GM19395 (cell line): ENCODE results near the gene ZC3H18.

Experiments used
- ATAC-seq: cut with Tn5 transposase; IDR thresholded peaks from one replicate; pipeline ENCODE4 v1.9.1; 2021; ENCODE audit warnings: mild to moderate bottlenecking, moderate library complexity; ENCODE audit not compliant: unreplicated experiment

ZC3H18 gene

DNA sequence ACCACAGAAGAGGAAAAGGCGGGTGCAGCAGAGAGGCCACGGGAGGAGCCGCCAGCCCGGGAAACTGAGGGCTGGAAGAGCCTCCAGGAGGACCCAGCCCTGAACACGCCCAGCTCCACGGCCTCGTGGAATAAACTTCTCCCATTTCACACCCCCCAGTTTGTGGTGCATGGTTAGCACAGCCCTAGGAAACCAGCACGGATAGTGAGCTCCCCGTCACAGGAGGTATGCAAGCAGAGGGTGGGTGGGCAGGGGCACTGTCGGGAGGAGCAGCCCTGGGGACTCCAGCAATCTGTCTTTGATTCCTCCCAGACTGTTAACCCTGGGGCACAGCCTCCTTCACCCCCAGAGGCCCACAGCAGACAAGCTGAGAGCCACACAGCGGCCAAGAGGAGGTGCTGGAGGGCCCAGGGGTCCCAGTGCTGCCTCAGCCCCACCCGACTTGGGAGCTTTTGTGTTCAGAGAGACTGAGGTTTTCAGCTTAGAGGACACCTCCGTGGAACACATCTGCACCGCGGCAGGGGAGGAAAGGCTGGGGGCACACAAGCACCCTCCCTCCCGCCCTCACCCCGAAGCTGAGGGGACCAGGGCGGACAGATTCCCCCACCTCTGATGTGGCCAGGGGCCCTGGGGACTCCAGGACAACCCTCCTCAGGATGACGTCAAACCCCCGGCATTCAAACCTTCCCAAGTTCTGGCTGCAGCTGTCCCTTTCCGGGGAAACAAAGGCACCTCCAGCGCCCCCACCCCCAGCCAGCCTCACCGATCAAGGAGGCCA lies 66.5 kb downstream of the ZC3H18 start:
- ATAC-seq = no peak

DNA sequence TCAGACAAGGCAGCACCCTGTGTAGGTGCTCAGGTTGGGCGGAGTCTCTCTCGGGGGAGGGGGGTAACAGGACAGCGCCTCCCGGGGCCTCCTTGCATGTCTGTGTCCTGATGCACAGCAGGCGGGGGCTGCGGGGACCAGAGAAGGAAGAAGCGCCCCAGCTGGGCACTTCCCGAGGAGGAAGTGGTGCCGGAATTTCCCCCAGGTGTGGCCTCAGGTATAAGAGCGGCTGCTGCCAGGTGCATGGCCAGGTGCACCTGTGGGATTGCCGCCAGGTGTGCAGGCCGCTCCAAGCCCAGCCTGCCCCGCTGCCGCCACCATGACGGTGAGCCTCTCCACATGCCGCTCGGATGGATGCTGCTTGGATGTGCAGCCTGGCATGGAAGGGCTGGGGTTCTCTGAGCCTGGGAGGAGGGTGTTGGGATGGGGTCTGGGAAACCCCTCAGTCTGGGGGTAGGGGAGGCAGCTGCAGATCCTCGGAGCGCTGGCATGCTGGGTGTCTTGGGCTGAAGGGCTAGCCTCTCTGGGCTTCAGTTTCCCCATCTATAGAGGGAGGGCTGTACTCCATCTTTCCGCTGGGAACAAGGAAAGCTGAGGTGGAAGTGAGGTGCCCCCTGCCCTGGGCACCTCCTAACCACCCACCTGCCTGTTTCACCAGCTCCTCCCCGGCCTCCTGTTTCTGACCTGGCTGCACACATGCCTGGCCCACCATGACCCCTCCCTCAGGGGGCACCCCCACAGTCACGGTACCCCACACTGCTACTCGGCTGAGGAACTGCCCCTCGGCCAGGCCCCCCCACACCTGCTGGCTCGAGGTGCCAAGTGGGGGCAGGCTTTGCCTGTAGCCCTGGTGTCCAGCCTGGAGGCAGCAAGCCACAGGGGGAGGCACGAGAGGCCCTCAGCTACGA lies 68.4 kb downstream of the ZC3H18 start, which contains the start of gene IL17C:
TSS of gene IL17C (plus strand) at position 250 of the 908 bp plus-strand sequence. CDS start at position 320, 70 bp downstream.
- ATAC-seq = no peak

DNA sequence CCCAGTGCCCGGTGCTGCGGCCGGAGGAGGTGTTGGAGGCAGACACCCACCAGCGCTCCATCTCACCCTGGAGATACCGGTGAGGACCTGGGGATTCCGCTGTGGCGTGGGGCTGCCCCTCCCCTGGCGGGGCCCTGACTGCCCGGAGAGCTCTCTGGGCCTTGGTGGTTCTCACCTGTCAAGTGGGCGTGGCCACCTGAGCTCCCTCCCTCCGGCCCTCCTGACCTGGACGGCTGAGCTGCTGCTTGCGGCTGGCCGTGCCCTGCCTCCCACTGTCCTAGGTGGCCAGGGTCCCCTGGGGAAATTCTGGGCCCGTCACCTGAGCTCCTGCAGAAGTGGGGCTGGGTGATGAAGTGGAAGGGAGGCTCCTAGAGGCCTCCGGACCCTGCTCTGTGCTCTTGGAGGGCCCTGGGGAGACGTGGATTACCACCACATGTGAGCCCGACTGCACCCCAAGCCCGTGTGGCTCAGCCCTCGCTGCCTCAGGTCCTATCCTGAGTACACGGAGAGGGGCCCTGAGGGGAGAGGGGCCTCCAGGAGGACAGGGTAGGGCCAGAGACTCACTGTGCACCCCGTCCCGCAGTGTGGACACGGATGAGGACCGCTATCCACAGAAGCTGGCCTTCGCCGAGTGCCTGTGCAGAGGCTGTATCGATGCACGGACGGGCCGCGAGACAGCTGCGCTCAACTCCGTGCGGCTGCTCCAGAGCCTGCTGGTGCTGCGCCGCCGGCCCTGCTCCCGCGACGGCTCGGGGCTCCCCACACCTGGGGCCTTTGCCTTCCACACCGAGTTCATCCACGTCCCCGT lies 69.2 kb downstream of the ZC3H18 start:
- no peak for ATAC-seq

DNA sequence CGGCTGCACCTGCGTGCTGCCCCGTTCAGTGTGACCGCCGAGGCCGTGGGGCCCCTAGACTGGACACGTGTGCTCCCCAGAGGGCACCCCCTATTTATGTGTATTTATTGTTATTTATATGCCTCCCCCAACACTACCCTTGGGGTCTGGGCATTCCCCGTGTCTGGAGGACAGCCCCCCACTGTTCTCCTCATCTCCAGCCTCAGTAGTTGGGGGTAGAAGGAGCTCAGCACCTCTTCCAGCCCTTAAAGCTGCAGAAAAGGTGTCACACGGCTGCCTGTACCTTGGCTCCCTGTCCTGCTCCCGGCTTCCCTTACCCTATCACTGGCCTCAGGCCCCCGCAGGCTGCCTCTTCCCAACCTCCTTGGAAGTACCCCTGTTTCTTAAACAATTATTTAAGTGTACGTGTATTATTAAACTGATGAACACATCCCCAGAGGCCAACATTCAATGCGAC lies 69.9 kb downstream of the ZC3H18 start:
- no peak for ATAC-seq

DNA sequence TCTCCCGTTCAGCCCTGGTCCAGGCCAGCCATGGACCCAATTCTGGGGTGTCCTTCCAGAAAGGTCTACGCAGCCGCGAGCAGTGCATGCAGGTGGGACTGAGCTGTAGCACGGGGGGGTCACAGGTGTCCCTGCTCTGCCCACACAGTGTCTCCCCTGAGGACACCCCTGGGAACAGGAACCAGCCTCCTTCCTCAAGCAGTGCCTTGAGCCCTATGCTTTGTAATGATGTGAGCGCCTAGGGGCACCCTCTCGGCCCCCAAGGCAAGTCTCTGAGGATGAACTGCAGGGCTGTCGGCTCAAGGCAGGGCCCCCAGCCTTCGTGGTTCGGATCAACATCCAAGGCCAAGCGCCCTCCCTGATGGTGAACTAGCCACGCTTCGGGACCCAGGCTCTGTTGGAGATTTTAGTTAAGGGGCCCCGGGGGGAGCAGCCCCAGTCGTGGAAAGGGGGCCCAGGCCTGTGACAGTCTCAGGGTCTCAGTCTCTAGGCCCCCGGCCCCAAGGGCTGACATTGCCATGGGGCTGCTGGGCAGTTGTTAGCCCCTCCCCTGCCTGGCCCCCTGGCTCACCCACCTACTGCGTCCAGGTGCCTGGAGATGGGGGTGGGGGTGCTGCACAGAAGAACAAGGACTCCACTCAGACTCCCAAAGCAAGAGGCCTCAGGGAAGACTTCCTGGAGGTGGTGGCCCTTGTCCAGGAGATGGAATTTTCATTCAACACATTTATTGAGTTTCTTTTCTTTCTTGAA lies 70.5 kb downstream of the ZC3H18 start:
- no peak for ATAC-seq

DNA sequence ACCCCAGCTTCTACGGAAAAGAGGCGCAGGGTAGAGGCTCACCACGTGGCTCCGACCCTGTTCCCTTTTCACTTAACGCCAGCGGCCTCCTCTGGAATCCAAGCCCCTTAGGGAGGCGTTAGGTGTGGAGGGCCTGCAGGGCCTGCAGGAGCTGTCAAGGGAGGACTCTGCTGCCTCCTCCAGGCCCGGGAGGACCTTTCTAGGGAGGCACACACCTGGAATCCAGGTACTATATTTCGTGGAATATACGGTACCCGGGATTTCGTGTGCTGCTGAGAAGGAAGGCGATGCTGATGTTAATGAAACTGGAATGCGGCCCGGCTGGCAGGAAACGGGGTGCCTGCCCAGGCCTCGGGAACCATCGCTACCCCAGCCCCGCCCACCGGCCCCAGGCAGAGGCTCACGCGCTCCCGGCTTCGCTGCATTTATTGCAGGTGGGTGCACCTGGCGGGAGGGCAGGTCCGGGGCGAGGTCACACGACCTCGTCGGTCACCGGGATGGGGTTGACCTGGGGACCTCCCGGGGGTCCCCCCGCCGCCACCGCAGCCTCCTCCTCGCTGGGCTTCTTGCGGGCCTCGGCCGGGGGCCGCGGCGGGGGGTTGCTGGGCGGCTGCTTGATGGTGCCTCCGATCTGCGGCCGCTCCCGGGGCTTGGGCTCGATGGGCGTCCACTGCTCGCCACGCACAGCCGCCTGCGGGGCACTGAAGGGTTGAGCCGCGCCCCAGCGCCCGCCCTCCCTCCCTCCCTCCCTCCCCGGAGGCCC lies 72.9 kb downstream of the ZC3H18 start:
- ATAC-seq = no peak

DNA sequence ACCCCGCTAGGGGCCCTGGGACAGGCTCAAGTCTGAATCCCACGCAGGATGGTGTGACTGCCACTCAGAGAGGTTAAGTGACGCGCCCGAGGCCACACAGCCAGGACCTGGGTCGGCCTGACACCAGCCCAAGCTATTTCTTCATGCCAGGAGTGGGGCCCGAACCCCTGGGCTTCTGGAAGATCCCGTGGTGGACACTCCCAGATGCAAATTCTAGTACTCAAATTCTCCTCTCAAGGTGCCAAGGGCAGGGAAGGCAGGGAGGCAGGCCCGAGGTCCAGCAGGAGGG lies 73.4 kb downstream of the ZC3H18 start:
- ATAC-seq = no peak

DNA sequence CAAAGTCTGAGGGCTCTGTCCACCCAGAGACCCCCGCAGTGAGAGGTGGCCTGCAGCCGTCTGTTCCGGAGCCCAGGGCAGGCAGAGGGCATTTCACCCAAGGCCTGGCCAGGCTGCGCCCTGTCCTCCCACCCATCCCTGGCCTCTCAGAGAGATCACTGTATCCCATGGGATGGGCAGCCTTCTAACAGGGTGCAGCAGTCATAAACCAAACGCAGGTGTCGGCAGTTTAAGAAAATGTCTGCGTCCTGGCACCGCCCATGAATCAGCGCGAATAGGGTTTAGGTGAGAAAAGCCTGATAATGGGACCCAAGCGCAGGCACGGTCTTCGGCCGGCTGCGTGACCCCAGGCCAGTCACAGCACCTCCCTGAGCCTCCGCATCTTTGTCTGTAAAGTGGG lies 75.3 kb downstream of the ZC3H18 start:
- ATAC-seq = no peak

DNA sequence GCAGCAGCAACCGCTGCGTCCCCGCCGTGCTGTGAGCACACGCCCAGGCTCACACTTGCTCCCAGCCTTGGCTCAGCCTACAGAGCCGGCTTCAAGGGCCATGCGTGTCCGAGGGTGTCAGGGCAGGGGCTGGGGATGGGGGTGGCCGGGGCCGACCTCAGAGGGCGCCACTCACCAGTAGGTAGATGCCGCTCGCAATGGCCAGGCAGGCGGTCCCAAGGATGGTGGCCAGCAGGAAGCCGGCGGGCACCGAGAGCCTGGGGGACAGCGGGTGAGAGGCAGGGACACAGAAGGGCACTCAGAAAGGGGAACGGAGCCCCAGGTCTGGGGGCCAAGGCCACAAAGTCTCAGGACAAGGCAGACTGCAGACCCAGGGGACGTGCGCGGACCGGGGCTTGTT lies 75.7 kb downstream of the ZC3H18 start:
- ATAC-seq = no peak

DNA sequence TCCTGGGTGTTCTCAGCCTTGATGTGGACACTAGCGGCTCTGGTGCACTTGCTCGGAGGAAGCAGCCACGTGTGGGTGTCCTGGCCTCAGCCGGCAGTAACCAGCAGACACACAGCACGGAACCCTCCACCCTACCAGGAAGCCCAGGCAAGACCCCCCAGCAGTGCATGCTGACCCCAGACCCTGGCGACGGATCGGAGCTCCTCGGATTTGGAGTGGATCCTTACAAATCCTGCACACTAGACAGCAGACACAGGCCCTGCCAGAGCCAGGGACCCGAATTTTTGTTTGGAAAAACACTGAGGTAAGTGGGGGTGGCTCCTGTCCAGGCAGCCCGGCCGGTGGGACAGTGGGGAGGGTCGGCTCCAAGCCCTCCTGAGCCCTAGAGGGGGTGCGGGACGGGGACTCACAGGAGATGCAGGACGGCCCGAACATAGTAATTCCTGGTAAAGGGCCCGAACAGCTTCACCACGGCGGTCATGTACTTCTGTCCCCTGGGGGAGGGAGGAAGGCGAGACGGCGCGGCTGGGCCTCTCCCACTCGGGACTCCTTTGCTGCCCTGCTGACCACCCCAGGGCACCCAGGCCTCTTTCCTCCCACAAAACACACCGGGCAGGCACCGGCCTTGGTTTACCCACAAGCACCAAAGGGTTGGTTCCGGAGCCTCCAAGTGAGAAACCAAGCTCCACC lies 76.3 kb downstream of the ZC3H18 start:
- no peak for ATAC-seq

DNA sequence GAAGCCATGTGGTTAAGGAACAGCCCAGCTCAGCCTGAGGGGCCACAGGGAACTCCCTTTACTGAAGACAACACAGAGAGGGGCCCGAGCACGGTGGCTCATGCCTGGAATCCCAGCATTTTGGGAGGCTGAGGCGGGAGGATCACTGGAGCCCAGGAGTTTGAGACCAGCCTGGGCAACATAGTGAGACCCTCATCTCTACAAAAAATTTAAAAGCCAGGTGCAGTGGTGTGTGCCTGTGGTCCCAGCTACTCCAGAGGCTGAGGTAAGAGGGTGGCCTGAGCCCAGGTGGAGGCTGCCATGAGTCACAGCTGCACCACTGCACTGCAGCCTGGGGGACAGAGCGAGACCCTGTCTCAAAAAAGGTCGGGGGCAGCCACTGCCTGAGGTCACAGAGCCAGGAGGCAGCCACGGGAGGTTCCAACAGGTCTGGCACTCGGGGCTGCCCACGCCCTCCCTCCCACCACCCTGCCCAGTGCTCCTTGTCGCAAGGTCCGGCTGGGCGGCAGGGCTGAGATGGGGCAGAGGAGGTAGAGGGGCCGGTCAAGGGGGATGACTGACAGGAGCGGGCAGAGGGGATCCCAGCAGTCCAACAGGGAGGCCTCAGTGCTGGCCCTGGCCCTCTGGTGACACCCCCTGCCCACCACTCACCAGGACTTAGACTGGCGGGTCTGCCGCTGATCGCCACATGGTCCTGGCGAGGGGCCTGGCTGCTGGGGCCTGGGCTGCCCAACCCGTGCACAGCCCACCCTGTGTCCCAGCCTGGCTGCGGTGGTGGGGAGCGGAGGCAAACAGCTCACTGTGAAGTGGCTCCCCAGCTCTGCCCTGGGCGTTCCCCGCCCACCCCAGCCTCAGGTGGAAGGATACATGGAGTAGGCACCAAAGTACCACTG lies 77.2 kb downstream of the ZC3H18 start:
- ATAC-seq = no peak

DNA sequence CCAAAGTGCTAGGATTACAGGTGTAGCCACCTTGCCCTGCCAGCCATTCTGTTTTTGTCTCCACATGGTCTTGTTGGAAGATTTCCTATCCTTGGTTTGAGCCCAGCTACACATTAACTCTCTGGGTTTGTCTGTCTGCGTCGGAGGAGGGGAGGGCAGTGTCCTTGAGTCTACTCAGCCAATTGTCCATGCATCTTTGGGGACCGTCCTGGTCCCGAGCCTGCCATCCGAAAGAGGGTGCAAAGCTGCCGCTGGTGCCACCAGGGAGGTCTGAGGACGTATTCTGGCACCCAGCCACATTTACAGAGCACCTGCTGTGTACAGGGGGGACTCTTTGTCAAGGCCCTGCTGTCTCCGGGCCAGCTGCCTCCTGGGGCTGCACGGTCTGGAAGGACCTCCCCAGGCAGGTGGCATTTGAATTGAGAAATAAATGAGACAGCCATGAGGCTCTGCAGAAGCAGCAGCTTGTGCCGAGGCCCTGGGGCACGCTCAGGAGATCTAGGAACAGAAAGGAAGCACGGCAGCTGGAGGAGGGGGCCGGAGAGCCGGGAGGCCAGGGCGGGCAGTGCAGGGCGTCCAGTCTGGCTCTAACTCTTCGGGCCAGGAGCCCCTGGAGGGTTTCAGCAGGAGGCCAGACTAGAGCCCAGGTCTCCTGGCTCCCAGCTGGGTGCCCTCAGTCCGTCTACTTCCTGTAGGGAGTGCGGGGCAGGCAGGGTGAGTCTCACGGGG lies 79.2 kb downstream of the ZC3H18 start:
- no peak for ATAC-seq

DNA sequence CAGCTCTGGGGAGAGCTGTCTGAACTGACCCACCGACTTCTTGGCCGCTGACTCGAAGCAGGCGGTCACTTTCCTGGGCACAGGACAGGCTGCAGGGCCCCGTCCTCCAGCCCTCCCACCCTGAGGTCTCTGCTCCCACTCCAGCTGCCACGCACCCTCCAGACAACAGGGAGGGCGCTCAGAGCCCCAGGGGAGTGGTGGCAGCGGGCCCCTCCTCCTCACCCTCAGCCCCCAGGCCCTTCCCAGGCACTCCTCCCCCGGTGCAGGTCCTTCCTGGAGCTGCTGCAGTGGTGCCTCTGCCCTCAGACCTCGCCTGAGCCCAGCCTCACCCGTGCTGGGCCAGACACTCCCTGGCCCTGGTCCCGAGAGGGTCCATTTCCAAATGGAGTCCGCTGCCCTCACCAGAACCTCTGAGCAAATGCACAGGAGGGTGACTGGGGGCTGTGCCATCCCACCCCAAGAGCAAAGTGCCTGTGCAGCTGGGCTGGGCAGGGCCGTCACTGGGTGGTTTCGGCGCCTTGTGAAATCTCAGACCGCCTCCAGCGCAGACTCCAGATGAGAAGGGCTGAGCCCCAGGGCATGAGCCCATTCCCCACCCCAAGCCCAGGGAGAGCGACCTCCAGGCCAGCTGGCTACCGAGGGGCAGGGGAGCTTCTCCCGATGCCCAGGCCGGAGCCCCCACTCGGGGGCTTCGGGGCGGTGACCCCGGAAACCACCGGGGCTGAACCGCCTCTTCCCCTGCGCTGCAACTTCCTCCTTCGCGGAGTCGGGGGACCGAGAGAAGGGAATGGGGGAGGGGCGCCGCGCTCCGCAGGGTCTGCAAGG lies 79.9 kb downstream of the ZC3H18 start:
- ATAC-seq = peak; percentile 19

DNA sequence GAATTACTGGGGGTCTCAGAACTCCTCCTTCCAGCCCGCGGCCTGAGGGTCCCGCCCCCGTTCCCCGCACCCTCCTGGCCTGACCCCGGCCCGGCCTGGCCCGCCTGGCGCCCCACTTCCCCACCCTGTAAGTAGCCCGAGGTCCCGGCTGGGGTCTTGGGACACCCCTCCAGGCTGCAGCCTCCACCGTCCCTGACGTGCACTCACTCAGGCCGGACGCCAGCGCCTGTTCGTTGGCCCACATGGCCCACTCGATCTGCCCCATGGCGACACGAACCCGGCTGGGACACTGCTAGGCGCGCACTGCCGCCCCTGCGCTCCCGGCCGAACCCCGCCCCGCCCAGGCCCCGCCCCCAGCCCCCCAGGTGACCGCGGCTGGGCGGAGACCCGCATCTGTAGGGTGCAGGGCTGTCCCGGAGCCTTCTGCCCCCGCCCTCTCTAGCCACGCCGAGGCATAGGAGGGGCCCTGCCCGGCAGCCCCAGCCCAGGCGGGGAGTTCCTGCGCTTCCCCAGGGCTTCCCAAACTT lies 80.6 kb downstream of the ZC3H18 start, which contains the start of gene CYBA:
TSS of gene CYBA (minus strand) at position 305 of the 527 bp plus-strand sequence. CDS start at position 265, 40 bp downstream.
- ATAC-seq = peak; percentile 74

DNA sequence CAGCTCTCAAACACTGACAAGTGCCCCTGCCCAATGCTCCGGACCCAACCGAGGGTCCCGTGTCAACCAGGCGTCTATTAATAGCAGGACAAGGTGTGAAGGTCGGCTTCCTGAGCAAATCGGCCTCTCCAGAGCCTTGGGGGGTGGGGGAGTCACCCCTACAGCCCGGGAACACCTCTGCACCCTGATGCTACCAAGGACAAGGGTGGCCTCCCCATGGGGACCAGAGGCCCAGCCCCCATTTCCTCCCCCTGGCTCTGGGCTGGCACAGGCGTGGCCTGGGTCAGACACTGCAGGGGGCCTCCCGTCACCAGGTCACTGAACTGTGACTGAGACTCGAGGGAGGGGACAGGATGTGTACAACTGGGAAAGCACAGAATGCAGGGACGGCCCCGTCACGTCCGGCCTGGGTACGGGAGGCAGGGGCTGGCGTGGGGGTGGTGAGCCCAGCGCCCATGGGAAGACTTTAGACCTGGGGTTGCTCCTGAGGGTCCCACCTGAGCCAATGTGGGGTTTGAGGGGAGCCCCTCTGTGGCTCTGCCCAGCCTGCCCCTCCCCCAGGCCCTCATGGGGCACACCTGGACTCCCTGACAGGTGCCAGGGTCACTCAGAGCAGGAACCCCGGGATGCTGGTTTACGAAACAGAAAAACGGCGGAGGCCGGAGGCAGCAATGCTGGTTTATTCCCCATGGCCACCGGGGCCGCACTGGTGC lies 81.2 kb downstream of the ZC3H18 start:
- peak; percentile 83 for ATAC-seq
